ENCODE results near the gene FAM241B.
A peak's percentile ranks its signal among the peaks of the same experiment; 100 is the strongest.

Gene FAM241B

DNA sequence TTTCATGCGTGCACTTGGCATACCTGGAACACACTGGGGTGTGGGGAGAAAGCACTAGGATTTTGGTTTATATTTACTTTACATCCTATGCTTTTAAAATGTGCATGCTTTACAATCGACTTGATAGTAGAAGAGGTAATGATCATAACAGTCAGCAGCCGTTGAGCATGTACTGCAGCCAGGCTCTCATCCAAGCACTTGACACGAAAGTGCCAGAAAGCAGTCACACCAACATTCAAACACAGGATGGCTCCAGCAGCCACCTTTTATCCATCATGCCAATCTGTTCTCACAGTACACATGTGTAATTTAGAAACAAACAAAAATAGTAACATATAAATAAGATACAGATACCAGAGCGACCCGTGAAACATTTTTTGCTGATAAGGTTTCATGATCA is 1.2 kb upstream of the FAM241B start:
- H3K9me3 Mint-ChIP-seq (ENCODE audit: low read depth), result peaks cover 11% of the 10 kb centered on the region
- no peaks in the 10 kb centered on the region for H3K36me3 Mint-ChIP-seq
- H3K4me3 Mint-ChIP-seq, result peak overlapping the region; percentile 73
- H3K27ac Mint-ChIP-seq, result no peak overlapping the region
- H3K27me3 Mint-ChIP-seq, result no peaks in the 10 kb centered on the region
- peaks cover 29% of the 10 kb centered on the region for H3K4me1 Mint-ChIP-seq (ENCODE audit: low read depth)

DNA sequence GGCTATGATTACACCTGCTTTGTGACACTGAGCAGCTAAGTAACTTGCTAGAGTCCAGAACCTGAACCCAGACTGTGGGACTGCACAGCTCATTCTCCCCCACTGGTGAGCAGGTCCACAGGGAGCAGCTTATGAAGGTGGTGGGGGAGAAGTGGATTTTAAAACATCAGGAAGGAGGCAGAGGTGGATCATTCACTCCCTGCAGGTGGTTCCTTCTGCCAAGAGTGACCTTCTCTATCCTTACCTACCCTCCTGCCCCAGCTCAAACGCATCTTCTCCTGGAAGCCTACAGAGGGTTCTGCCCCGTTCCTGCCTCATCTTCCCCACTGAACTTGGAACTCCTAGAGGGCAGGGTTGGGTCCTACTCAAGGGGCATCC is 539 bp upstream of the FAM241B start:
- no peaks in the 10 kb centered on the region for H3K36me3 Mint-ChIP-seq
- H3K9me3 Mint-ChIP-seq (ENCODE audit: low read depth), result peaks cover 6% of the 10 kb centered on the region
- peak overlapping the region; percentile 73 for H3K4me3 Mint-ChIP-seq
- H3K4me1 Mint-ChIP-seq (ENCODE audit: low read depth), result peaks cover 23% of the 10 kb centered on the region
- no peaks in the 10 kb centered on the region for H3K27me3 Mint-ChIP-seq
- H3K27ac Mint-ChIP-seq, result no peak overlapping the region

DNA sequence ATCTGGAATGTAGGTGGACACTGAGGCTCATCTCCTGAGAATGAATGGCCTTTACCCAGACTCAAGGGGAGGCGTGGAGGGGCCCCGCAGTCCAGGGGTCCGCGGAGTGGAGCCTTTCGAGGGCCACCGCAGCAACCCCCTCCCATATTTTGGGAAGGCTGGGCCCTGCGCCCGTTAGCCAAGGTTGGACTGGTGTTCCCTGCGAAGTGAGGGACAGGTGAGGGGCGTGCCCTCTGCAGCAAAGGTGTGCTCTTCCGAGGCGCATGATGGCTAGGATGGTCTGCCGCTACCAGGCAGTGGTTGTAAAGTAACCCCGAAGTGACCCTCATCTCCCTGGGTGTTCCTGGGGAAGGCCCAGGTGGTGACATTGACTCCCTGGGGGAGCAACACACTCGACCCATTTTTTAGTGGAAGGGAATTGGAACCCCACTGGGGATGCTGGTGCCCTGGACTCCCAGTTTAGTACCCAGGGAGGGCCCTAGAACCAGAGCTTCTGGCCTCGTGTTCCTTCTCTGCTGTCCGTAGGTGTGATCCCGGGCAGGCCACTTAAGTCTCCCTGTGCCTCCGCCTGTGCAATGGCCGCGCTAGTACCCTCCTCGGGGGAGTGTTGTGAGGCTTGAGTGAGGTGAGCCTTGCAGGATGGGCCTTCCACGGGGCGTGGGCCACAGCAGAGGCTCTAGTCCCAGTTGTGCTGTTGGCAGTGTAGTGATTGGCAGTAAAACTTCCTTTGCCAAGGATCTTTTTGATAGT is 779 bp downstream of the FAM241B start:
- Mint-ChIP-seq H3K27ac (no peak overlapping the region), H3K4me3 (peak overlapping the region; percentile 79), H3K36me3 (no peaks in the 10 kb centered on the region), H3K9me3 (ENCODE audit: low read depth) (no peaks in the 10 kb centered on the region), H3K27me3 (no peaks in the 10 kb centered on the region), H3K4me1 (ENCODE audit: low read depth) (peaks cover 15% of the 10 kb centered on the region)

DNA sequence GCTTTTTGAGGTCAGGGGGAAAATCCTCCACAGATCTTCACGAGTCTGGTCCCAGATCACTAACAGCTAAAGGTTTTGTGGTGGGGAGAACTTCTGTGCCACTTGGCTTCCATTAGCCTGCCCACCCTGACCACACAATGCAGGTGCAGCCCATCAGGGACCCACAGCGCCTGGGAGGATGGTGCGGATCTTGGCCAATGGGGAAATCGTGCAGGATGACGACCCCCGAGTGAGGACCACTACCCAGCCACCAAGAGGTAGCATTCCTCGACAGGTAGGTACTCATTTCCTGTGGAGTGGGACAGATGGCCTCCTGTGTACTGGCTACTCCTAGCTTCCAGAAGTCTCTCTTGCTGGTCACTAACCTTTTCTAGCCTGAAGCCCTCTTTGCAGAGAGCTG is 1.5 kb downstream of the FAM241B start:
- Mint-ChIP-seq H3K4me3 (peak overlapping the region; percentile 79), H3K4me1 (ENCODE audit: low read depth) (peaks cover 15% of the 10 kb centered on the region)

DNA sequence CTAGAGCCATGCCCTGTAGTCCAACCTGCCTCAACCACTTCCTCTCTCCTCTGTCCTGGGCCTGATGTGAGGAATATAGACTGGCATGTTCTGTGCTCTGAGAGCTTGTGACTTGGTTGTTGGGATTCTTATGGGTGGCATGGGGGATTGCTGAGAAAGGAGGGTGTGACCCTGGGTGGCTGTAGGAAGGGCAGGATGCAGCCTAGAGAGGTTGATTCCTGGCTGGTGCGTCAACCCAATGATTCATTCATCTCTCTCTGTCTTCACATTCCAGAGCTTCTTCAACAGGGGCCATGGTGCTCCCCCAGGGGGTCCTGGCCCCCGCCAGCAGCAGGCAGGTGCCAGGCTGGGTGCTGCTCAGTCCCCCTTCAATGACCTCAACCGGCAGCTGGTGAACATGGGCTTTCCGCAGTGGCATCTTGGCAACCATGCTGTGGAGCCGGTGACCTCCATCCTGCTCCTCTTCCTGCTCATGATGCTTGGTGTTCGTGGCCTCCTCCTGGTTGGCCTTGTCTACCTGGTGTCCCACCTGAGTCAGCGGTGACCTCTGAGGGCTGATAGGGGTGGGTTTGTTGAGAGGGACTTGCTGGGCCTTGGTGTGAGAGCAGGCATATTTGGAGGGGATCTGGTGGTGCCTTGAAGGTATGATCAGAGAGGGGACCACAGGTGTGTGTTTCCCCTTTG is 2.6 kb downstream of the FAM241B start:
- H3K4me3 Mint-ChIP-seq, result peak overlapping the region; percentile 67
- no peaks in the 10 kb centered on the region for H3K36me3 Mint-ChIP-seq
- no peak overlapping the region for H3K27ac Mint-ChIP-seq
- no peaks in the 10 kb centered on the region for H3K27me3 Mint-ChIP-seq
- H3K4me1 Mint-ChIP-seq (ENCODE audit: low read depth), result peaks cover 15% of the 10 kb centered on the region
- H3K9me3 Mint-ChIP-seq (ENCODE audit: low read depth), result no peaks in the 10 kb centered on the region

More for the DNA sequence above, 1.5 kb downstream of the FAM241B start:
- H3K27me3 Mint-ChIP-seq, result no peaks in the 10 kb centered on the region
- H3K36me3 Mint-ChIP-seq, result no peaks in the 10 kb centered on the region
- no peak overlapping the region for H3K27ac Mint-ChIP-seq
- no peaks in the 10 kb centered on the region for H3K9me3 Mint-ChIP-seq (ENCODE audit: low read depth)

DNA sequence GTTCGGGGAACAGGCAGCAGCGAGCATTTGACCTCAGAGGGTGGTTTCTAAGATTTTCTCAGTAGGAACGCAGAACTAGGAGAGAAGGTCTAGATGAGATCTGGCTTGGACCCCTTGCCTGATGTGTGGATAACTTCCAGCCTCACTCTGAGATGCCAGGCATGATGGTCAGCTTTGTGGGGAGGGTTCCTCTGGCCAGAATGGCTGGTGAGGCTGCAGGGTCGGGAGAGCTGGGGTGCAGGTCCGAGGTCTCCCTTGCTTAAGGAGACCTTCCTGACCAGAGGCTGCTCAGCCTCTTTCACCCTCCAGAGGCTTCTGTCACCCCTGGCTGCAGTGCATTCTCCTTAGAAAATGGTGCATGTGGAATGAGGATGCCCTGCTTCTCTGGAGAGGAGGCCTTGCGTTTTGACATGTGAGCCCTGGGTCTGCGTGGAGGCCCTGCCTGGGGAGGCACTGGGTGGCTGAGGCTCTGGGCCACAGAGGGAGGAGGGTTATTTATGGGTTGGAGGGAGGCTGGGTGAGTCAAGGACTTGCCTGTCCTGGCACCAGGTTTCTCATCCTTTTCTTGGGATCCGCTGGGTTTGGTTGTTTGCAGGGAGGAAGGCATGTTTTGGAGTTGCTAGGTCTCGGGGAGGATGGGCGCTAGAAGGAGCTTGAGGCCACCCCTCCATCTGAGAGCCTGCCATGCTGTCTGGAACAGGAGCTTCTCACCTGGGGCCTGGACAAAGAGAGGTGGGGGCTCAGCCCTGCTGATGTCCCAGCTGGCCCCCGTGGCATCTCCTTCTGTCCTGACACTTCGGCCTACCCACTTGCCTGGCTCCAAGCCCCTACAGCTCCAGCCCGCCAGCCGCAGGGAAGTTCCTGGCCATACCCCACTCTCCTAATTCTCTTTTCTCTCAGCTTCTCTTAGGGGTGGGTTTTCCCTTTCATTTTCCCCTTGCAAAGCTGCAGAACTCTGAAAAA is 3.9 kb downstream of the FAM241B start:
- Mint-ChIP-seq H3K4me3 (no peak overlapping the region), H3K27me3 (no peaks in the 10 kb centered on the region), H3K9me3 (ENCODE audit: low read depth) (no peaks in the 10 kb centered on the region), H3K27ac (no peak overlapping the region), H3K36me3 (no peaks in the 10 kb centered on the region), H3K4me1 (ENCODE audit: low read depth) (peaks cover 14% of the 10 kb centered on the region)

DNA sequence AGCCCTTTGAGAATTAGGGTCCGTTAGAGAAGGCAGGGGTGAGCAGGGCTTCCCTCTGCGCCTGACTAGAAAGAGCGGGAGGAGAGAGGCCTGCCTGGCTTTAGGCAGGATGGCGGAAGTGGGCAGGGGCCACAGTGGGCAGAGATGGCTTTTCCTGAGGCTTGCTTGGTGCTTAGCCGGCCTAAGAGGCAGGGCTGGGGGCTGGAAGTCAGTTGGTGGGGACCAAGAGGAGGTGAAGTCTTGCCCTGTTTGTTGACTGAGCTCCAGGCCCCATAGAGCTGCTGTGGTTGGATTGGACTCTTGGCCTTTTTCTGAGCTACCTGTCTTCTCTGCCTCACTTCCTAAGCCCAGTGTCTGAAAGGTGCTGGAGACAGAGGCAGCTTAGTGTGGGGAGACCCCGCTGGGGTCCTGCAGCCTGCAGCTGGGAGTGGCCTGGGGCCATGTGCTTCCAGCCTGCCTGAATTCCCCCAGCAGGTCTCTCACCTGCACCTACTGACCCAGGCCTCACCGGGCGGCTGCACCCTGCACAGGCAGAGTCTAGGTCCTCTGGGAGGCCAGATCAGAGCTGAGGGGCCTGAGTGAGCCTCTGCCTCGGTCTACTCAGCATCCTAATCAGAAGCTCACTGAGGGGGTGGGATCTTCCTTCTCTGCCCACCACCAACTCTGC is 4.8 kb downstream of the FAM241B start:
- Mint-ChIP-seq H3K4me1 (ENCODE audit: low read depth) (peaks cover 9% of the 10 kb centered on the region), H3K27me3 (no peaks in the 10 kb centered on the region), H3K9me3 (ENCODE audit: low read depth) (no peaks in the 10 kb centered on the region), H3K4me3 (no peak overlapping the region), H3K36me3 (no peaks in the 10 kb centered on the region), H3K27ac (no peak overlapping the region)

DNA sequence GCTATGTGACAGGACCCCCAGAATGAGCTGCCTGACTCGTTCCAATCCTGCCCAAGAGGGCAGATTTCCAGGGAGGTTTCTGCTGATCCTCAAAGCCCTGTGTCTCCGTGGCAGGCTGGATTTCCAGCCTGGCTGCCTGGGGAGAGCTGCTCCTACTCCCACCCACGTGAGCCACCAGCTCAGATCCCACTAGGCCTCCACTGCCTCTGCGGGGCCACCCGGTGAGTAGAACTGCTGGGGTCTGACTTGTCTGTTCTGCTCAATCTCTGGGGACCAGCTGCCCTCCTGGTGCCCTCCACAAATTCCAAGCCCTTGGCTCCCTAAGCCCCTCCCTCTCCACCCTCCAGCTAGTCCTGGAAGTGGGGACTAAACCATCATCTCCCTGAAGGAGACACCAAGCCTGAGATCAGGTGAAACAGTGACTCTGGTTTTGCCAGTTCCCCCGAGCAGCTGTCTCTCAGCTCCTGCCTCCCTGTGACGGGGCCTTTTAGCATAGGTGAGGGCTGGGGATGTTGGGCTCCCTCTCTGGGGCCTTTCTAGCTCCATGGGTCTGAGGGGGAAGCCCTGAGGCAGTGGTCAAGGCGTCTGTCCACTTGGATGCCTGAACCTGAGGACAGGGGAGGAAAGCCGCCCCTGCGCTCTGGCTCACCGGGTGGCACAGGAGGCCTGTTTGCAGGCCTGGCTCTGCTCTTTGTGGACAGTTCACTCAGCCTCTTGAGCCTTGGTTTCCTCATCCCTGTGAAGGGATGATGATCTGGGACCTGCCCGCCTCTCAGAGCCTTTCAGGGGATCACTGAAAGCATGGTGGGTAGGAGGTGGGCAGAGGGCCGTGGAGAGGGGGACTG is 5.6 kb downstream of the FAM241B start:
- no peaks in the 10 kb centered on the region for H3K9me3 Mint-ChIP-seq (ENCODE audit: low read depth)

DNA sequence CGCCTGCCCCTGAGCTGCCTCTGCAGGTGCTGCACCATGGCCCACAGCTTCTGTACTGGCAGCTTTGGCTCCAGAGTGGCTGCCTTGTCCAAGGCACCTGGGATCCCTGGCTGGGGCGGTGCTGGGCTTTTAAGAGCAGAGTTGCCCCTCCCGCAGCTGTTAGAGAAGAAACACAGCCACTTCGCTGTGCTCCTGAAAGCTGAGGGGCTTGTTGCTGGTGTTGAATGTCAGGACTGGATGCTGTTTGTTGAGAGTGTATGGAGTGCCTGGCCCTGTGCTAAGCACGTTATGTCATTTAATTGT is 6.2 kb downstream of the FAM241B start:
- H3K4me1 Mint-ChIP-seq (ENCODE audit: low read depth), result peaks cover 5% of the 10 kb centered on the region
- no peak overlapping the region for H3K4me3 Mint-ChIP-seq
- no peaks in the 10 kb centered on the region for H3K36me3 Mint-ChIP-seq
- H3K27me3 Mint-ChIP-seq, result no peaks in the 10 kb centered on the region
- H3K9me3 Mint-ChIP-seq (ENCODE audit: low read depth), result no peaks in the 10 kb centered on the region
- no peak overlapping the region for H3K27ac Mint-ChIP-seq

More for the DNA sequence above, 5.6 kb downstream of the FAM241B start:
- H3K4me1 Mint-ChIP-seq (ENCODE audit: low read depth), result peaks cover 9% of the 10 kb centered on the region
- H3K36me3 Mint-ChIP-seq, result no peaks in the 10 kb centered on the region
- no peaks in the 10 kb centered on the region for H3K27me3 Mint-ChIP-seq
- H3K4me3 Mint-ChIP-seq, result no peak overlapping the region
- H3K27ac Mint-ChIP-seq, result no peak overlapping the region

DNA sequence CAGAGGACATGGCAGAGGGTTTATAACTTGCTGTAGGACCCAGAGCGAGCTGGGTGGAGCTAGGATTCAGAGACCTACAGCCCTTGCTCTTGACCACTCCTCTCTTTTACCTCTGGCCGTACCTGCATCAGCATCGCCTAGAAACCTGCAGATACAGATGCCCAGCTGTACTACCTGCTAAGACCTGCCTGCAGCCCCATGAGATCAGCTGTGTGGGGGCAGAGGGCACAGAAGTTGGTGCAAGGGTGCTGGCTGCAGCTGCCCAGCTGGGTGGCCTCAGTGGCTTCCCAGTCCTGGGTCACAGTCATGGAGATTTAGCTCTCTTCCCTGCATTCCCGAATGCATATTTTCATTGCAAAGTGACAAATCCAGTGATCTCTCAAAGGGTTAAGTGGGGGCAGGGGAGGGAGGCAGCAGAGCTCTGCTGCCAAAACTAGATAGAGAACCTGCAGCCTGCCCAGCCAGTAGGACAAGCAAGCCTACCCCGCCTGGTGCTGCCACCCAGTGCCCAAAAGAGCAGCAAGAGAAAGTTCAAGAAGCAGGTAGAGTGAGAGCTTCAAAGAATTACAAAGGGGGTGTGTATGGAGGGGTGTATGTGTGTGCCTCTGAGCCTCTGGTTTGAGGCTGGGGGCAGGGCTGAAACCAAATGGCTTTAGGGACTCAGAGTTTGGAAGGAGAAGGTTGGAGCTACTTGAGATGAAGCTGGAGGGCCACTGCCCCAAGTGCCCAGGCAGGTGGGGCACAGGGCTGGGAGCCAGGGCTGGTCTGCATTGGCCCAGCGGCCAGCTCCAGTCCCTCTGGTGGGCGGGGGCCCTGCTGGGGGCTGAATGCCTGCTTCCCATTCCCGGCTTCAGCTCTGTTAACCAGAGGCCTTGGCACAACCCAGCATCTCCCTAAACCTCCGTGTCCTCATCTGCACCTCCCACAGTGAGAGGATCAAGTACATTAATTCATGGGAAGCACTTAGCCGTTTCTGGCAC is 6.9 kb downstream of the FAM241B start:
- Mint-ChIP-seq H3K4me1 (ENCODE audit: low read depth) (peaks cover 2% of the 10 kb centered on the region), H3K4me3 (no peak overlapping the region), H3K27ac (no peak overlapping the region), H3K9me3 (ENCODE audit: low read depth) (no peaks in the 10 kb centered on the region), H3K36me3 (no peaks in the 10 kb centered on the region), H3K27me3 (no peaks in the 10 kb centered on the region)

DNA sequence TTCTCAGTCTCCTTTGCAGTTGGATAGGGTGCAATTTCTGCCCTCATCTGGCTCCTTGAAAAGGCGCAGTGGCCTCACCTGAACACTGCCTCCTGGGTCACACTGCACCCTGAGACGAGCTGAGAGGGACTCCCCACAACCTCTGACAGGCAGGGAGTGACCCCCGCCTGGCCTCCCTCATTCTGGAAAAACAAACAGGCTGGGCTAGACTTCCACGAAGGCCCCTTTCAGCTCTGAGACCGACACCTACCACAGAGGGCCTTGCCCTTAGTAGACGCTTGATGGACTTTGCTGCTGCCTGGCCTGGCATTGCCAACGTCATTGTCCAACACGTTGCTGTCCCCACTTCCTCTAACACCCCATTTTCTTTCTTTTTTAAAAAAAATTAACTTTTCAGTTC is 8.6 kb downstream of the FAM241B start:
- H3K4me1 Mint-ChIP-seq (ENCODE audit: low read depth), result no peaks in the 10 kb centered on the region
- H3K9me3 Mint-ChIP-seq (ENCODE audit: low read depth), result no peaks in the 10 kb centered on the region
- no peak overlapping the region for H3K27ac Mint-ChIP-seq
- no peak overlapping the region for H3K4me3 Mint-ChIP-seq
- H3K27me3 Mint-ChIP-seq, result no peaks in the 10 kb centered on the region
- no peaks in the 10 kb centered on the region for H3K36me3 Mint-ChIP-seq

DNA sequence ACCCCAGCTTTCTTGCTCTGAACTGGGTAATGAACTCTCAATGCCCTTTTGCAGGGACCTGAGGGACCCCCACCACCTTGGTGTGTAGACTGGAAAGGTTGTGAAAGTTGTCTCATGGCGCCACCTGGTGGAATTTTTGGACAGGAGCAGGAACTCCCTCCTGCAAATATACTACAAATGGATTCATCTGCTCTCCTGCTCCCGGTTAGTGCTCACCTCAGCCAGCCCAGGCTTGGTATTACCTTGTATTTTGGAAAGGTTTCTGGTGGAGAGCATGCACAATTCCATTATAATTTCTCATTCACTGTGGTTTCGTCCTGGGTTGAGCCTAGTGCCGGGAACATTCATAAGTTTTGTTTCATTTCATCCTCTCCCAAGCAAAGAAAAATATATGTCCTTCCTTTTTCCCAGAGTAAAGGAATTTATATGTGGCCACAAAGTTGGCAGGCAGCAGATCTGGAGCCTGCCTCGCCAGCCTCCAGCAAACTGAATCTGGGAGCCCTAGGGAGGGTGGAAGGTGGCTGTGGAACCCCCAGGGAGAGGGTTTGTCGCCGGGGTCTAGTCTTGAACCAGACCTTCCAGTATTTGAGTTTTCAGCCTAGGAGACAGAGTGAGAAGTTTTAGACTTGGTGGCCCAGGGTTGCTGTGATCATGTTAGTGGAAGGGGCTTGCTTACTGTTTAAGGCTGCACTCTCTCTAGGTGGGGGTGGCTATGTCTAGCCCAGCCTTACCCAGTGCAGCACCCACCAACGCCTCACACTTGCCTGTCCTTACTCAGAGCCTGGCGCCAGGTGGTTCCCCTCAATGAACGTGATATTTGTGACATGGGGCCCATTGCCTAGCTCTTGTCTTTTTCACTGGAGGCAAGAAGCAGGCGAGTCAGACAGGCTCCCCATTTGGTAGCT is 9.5 kb downstream of the FAM241B start:
- H3K9me3 Mint-ChIP-seq (ENCODE audit: low read depth), result no peaks in the 10 kb centered on the region
- H3K4me3 Mint-ChIP-seq, result no peak overlapping the region
- H3K27ac Mint-ChIP-seq, result no peak overlapping the region
- no peaks in the 10 kb centered on the region for H3K36me3 Mint-ChIP-seq
- H3K4me1 Mint-ChIP-seq (ENCODE audit: low read depth), result no peaks in the 10 kb centered on the region
- H3K27me3 Mint-ChIP-seq, result no peaks in the 10 kb centered on the region

All from activated naive CD8-positive, alpha-beta T cell (primary cell).